MCF 10A (cell line): ENCODE results near the gene GLIPR1L2. TPM values are rescaled to one million over a fixed set of nuclear protein-coding genes. Genes with fewer than 3 reads are reported as not detected.
"Not testable (repeated sequence)": the region's sequence is repeated elsewhere in the genome, so short reads cannot be mapped to it uniquely, and the experiment has no call there.

Source experiments
- BruUV-seq: library from RNA; stranded (reverse); fragments of 400-500 nt; replicated peaks from 2 replicates; lab custom pipeline; 2021; lab: Mats Ljungman, UMichigan
- CTCF ChIA-PET: fragments of 300-600 bp; sonication (Branson Sonifier 250); formaldehyde crosslinking; extraction: SDS; loops from one replicate; lab custom pipeline; 2021; ENCODE audit warnings: antibody characterized with exemption, inconsistent platforms; lab: Yijun Ruan, JAX
- POLR2A ChIA-PET: fragments of 300-600, 350-650 bp; sonication (Branson Sonifier 250); formaldehyde crosslinking; extraction: SDS; loops from one replicate; lab custom pipeline; 2020; ENCODE audit warnings: antibody characterized with exemption, inconsistent platforms; lab: Yijun Ruan, JAX
- DNase-seq: peaks from one replicate; pipeline ENCODE4 v3.0.0-alpha.2; 2018; ENCODE audit not compliant: unreplicated experiment
- H3K27ac Mint-ChIP-seq: one replicate; pipeline ENCODE4 v1.8.0; 2022; ENCODE audit warnings: mild to moderate bottlenecking, low read depth, mixed read lengths; ENCODE audit not compliant: unreplicated experiment
- H3K27me3 Mint-ChIP-seq: one replicate; pipeline ENCODE4 v1.8.0; 2022; ENCODE audit warnings: mixed read lengths; ENCODE audit not compliant: insufficient read depth, unreplicated experiment
- H3K36me3 Mint-ChIP-seq: one replicate; pipeline ENCODE4 v1.8.0; 2022; ENCODE audit warnings: mild to moderate bottlenecking, moderate library complexity, mixed read lengths; ENCODE audit not compliant: insufficient read depth, unreplicated experiment
- H3K4me1 Mint-ChIP-seq: one replicate; pipeline ENCODE4 v1.8.0; 2022; ENCODE audit warnings: mixed read lengths; ENCODE audit not compliant: insufficient read depth, unreplicated experiment
- H3K4me3 Mint-ChIP-seq: one replicate; pipeline ENCODE4 v1.8.0; 2022; ENCODE audit warnings: mild to moderate bottlenecking, moderate library complexity, mixed read lengths; ENCODE audit not compliant: unreplicated experiment
- H3K9me3 Mint-ChIP-seq: one replicate; pipeline ENCODE4 v1.8.0; 2022; ENCODE audit warnings: mixed read lengths; ENCODE audit not compliant: unreplicated experiment
- CTCF ChIP-seq: fragments of 200-600 bp; IDR thresholded peaks from one replicate; pipeline ENCODE4 v1.8.0; 2022; ENCODE audit warnings: antibody characterized with exemption, mild to moderate bottlenecking; ENCODE audit not compliant: unreplicated experiment
- intact Hi-C: fragments of 100-400 bp; cut with micrococcal nuclease; formaldehyde crosslinking; loops from 2 replicates; pipeline ENCODE4 v1.14.1; 2022
- total RNA-seq: library from RNA; stranded (reverse); gene quantifications from 2 replicates; pipeline ENCODE4 v1.2.3, GENCODE V29; 2022

GLIPR1L2 gene
- total RNA-seq, 1 experiment from 2014 or later = 0.23 TPM

GRCh38 chr12:75437564-75437963 lies 46.7 kb downstream of the GLIPR1L2 start:
- H3K4me3 Mint-ChIP-seq = no peak overlapping the region
- ChIA-PET POLR2A (interaction anchor here (0.9 kb wide), 1 partner anchor 33 kb away, joined by 3 read pairs; no protein-coding TSS in a partner anchor), CTCF (interaction anchor here (0.6 to 1.2 kb wide), 3 partner anchors 18 to 238 kb away, joined by 3 read pairs; no protein-coding TSS in a partner anchor)
- no peak overlapping the region for H3K27ac Mint-ChIP-seq
- TF ChIP-seq CTCF = peak; percentile 14
- no peaks in the 10 kb centered on the region for H3K27me3 Mint-ChIP-seq
- H3K9me3 Mint-ChIP-seq = peaks cover 21% of the 10 kb centered on the region
- peak; percentile 19 for DNase-seq
- H3K36me3 Mint-ChIP-seq = peaks cover 6% of the 10 kb centered on the region
- BruUV-seq = no TSS peak
- no peaks in the 10 kb centered on the region for H3K4me1 Mint-ChIP-seq
- intact Hi-C loops = no loop called here

GRCh38 chr12:75438059-75438754 lies 47.3 kb downstream of the GLIPR1L2 start:
- Mint-ChIP-seq H3K4me3 (no peak overlapping the region), H3K27ac (no peak overlapping the region), H3K9me3 (peaks cover 21% of the 10 kb centered on the region), H3K4me1 (peaks cover under 1% of the 10 kb centered on the region), H3K27me3 (no peaks in the 10 kb centered on the region), H3K36me3 (peaks cover 6% of the 10 kb centered on the region)
- BruUV-seq = no TSS peak
- CTCF ChIA-PET = interaction anchor here (0.6 to 1.2 kb wide), 3 partner anchors 19 to 239 kb away, joined by 3 read pairs; no protein-coding TSS in a partner anchor
- no peak for TF ChIP-seq CTCF
- no peak for DNase-seq
- intact Hi-C loops = no loop called here
- POLR2A ChIA-PET = no interaction called here

GRCh38 chr12:75439048-75439447 lies 48.2 kb downstream of the GLIPR1L2 start:
- BruUV-seq = no TSS peak
- no peaks in the 10 kb centered on the region for H3K27me3 Mint-ChIP-seq
- peaks cover 9% of the 10 kb centered on the region for H3K4me1 Mint-ChIP-seq
- no peak for DNase-seq
- H3K4me3 Mint-ChIP-seq = no peak overlapping the region
- H3K27ac Mint-ChIP-seq = no peak overlapping the region
- ChIA-PET CTCF (no interaction called here), POLR2A (no interaction called here)
- no peak for TF ChIP-seq CTCF
- peaks cover 15% of the 10 kb centered on the region for H3K9me3 Mint-ChIP-seq
- intact Hi-C loops = no loop called here
- peaks cover 6% of the 10 kb centered on the region for H3K36me3 Mint-ChIP-seq

- TF ChIP-seq CTCF = no peak
- Mint-ChIP-seq H3K27me3 (no peaks in the 10 kb centered on the region), H3K27ac (no peak overlapping the region), H3K4me3 (no peak overlapping the region), H3K9me3 (peaks cover 8% of the 10 kb centered on the region), H3K4me1 (peaks cover 17% of the 10 kb centered on the region), H3K36me3 (peaks cover 6% of the 10 kb centered on the region)
- CTCF ChIA-PET = interaction anchor here (1.1 kb wide), 1 partner anchor 11 kb away, joined by 3 read pairs; no protein-coding TSS in a partner anchor
- POLR2A ChIA-PET = no interaction called here
- intact Hi-C loops = no loop called here
- no TSS peak for BruUV-seq
- no peak for DNase-seq
Observed at GRCh38 chr12:75439930-75440329, 49.0 kb downstream of the GLIPR1L2 start.

- H3K27me3 Mint-ChIP-seq, BruUV-seq, H3K4me3 Mint-ChIP-seq, H3K9me3 Mint-ChIP-seq, H3K27ac Mint-ChIP-seq, intact Hi-C loops, POLR2A ChIA-PET, H3K36me3 Mint-ChIP-seq, DNase-seq: not testable (repeated sequence)
- H3K4me1 Mint-ChIP-seq = peaks cover 18% of the 10 kb centered on the region
- CTCF ChIA-PET = interaction anchor here (0.6 to 1.5 kb wide), 3 partner anchors 12 to 85 kb away, joined by 3 to 5 read pairs (median 3); no protein-coding TSS in a partner anchor
Observed at GRCh38 chr12:75441687-75442449, 51.0 kb downstream of the GLIPR1L2 start.

GRCh38 chr12:75442454-75442853 lies 51.6 kb downstream of the GLIPR1L2 start:
- intact Hi-C loops, H3K4me3 Mint-ChIP-seq, H3K9me3 Mint-ChIP-seq, H3K27me3 Mint-ChIP-seq, DNase-seq, H3K27ac Mint-ChIP-seq, BruUV-seq, POLR2A ChIA-PET, H3K36me3 Mint-ChIP-seq: not testable (repeated sequence)
- CTCF ChIA-PET = interaction anchor here (0.6 to 1.5 kb wide), 2 partner anchors 11 to 21 kb away, joined by 3 to 5 read pairs; no protein-coding TSS in a partner anchor
- peaks cover 24% of the 10 kb centered on the region for H3K4me1 Mint-ChIP-seq
